Upper lobe of left lung (tissue), 4 donors: ENCODE results near the gene RBBP7.

ENCODE experiments used
- POLR2A ChIP-seq, 4 donors: fragments of 450-650 bp; IDR thresholded peaks; one replicate each; pipeline ENCODE4 v1.5.1; 2016 to 2017; ENCODE audit warnings: antibody characterized with exemption in 4 of 4, mild to moderate bottlenecking in 2 of 4
- TF ChIP-seq, protein P1 (sequence below), 6 experiments: fragments of 450-650 bp in 4 of 6; fragments of 200-600 bp in 2 of 6; sonication (generic) in 2 of 6; IDR thresholded peaks; one replicate each; pipeline ENCODE4 v1.5.1; 2016 to 2019; ENCODE audit warnings: antibody characterized with exemption in 6 of 6

DNA sequence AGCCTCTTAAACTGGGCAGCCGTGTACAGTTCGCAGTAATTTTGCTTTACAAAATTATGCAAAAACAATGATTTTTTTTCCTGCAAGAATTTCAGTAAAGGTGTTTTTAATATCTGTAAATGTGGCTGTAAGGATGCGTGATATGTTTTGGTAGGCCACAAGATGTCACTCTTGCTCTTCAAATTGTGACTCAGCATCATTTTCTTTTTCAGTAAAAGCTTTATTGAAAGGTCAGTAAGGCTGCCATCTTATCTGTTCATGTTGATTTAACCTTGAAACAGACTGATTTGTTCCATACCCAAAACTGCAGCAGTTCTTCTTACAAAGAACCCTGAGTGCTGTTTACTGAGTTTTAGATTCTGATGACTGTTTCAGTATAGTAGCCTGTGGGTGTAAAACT lies 44.0 kb downstream of the RBBP7 start:
- TF ChIP-seq, protein P1, sequence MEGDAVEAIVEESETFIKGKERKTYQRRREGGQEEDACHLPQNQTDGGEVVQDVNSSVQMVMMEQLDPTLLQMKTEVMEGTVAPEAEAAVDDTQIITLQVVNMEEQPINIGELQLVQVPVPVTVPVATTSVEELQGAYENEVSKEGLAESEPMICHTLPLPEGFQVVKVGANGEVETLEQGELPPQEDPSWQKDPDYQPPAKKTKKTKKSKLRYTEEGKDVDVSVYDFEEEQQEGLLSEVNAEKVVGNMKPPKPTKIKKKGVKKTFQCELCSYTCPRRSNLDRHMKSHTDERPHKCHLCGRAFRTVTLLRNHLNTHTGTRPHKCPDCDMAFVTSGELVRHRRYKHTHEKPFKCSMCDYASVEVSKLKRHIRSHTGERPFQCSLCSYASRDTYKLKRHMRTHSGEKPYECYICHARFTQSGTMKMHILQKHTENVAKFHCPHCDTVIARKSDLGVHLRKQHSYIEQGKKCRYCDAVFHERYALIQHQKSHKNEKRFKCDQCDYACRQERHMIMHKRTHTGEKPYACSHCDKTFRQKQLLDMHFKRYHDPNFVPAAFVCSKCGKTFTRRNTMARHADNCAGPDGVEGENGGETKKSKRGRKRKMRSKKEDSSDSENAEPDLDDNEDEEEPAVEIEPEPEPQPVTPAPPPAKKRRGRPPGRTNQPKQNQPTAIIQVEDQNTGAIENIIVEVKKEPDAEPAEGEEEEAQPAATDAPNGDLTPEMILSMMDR (IDR thresholded peaks at IDR 0.05): peak in 4 of 6 experiments; percentile 21 to 56 (median 36)
- no peak for TF ChIP-seq POLR2A (IDR thresholded peaks at IDR 0.05)
